Activated CD8-positive, alpha-beta memory T cell treated with anti-CD3 and anti-CD28 coated beads, Interleukin-2, amount 50 U/mL, for 24 hours (primary cell): Measurements from ENCODE around the gene GGT5.
"Not testable (repeated sequence)": the region's sequence is repeated elsewhere in the genome, so short reads cannot be mapped to it uniquely, and the experiment has no call there.

Source experiments
- DNase-seq: peaks from one replicate; pipeline ENCODE4 v3.0.0-alpha.2; 2020; ENCODE audit errors: extremely low read depth

Gene GGT5

GRCh38 chr22:24262185-24262749 lies 17.4 kb upstream of the GGT5 start:
- DNase-seq = not testable (repeated sequence)

- DNase-seq = not testable (repeated sequence)
Measured at GRCh38 chr22:24259459-24259858, 14.6 kb upstream of the GGT5 start.

- not testable (repeated sequence) for DNase-seq
Measured at GRCh38 chr22:24256736-24257135, 11.9 kb upstream of the GGT5 start.

GRCh38 chr22:24256136-24256535 lies 11.3 kb upstream of the GGT5 start:
- not testable (repeated sequence) for DNase-seq

DNA sequence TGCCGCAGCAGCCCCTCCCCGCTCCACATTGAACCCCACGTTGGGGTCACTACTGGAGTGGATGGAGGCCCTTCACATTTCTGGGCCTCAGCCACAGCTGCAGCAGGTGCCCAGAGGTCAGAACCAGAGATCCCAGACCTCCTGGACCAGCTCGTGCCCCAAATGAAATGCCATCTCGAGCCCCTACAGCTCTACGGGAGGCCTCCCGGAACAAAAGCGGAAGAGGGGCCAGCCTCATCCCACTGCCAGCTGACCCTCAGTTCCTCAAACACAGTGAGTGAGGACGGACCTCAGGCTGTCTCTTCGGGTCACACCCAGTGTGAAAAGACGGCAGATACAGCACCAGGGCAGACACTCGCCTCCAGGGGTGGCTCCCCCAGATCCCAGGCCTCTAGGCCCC lies 8.2 kb upstream of the GGT5 start:
- DNase-seq = not testable (repeated sequence)

DNA sequence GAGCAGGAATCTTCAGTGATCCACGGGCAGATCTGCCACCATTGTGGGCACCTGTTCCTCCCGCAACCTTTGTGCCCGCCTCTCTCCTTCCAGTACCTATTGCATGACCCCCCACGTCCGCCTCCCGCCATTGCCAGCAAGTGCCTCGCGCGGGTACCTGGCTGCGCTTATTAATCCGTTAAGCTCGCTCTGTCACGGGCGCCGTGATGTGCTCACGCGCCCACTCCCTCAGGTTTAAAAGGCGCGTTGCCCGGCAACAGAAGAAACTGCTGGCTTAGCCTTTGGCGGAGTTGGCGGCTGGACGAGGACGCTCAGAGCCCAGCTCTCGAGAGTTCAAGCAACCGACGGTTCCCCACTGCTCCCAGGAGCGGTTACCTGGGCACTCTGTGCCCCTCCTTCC lies 6.4 kb upstream of the GGT5 start:
- DNase-seq = not testable (repeated sequence)

DNA sequence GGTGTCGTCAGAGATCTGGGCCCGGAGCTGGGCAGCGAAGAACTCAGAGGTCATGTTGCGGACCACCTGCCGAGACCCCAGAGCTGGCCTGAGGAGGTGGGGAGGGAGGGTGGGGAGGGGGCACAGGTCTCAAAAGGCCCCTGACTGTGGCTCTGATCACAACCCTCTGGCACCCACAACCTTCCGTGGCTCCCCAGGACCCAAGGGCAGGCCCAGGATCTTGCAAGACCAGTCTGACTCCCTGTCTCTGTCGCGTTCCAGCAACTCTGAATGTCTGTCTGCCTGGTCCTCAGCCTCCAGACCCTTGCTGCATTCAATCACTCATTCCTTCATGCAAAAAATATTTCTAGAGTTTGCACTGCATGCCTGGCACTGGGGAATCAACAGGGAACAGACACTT lies 4.5 kb upstream of the GGT5 start:
- DNase-seq = not testable (repeated sequence)

DNA sequence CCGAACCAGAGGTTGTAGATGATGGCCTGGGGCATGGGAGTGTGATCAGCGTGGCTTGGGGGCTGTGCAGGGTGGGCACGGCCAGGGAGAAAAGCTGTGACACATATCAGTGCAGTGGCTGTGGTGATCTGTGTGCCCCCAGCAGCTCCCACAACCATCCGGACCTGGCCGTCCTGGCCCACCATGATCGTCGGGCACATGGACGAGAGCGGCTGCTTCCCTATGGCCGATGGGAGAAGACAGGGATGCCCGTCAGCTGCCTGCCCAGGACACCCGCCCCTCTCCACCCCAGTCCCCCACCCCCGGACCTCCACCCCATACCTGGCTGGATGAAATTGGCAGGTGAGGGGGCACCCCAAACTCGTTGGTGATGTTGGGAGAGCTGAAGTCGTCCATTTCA lies 3.7 kb upstream of the GGT5 start:
- not testable (repeated sequence) for DNase-seq

- DNase-seq = no peak
Measured at GRCh38 chr22:24247564-24248344, 2.9 kb upstream of the GGT5 start.

DNA sequence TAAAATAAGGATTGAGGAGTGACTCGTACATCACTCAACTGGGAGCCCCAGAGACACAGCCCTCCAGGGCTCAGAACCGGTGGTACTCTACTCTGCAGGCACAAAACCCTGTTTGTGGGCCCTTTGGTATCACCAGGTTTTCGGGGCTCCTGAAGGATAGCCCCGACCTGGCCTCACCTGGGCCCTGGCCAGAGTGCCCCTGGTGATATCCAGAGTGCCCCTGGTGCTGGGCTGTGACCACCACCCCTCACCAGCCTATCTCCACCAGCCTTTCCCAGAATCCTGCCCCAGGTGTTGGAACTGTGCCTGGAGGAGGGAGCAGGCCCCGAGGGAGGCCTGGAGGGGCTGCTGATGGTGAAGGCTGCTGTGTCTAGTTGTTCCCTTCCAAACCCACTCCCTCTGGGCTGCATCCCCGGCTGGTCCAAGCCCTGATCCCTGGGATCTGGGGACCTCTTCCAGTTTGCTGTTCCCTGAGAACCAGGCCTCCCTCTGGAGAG lies 2.2 kb upstream of the GGT5 start:
- no peak for DNase-seq

DNA sequence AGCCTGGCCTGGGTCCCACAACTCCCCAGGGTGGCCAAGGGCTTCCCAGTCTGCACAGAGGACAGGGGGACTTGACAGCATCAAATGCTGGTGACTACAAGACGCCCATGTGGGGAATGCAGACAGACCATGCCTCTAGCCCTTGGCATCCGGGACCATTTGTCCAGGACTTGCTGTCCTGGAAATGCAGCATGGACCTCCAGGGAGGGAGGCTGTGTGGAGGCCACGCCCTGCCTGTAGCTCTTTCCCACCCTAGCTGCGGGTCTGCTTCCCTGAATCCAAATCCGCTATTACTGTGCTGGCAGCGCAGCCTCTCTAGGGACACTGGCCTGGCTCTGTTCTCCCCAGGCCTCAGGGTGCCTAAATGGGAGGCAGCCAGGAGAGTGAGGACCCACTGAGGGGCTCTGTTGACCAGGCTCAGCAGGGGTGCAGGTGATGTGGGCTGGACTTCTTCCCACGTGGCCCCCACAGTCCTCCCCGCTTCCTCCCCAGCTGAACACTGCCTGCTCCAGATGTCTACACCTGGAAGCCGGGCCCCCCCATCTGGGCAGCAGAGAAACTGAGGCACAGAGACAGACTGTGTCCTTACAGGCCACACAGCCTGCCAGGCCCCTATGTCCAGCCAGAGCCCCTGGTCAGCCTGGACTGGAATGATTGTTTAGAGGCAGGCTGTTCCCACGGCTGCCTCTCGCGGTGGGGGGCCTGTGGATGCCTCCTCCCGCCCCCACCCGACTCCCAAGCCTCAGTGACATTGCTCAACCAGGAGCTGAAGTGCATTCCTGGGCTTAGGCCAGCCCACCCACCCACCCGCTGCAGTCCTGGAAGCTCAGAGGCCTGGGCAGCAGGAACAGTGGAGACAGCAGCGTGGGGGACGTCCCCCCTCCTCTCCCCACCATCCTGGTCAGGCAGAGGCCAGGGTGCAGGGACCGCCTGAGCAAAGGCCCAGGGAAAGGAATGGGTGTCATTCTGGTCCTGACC lies 991 bp upstream of the GGT5 start:
- not testable (repeated sequence) for DNase-seq

DNA sequence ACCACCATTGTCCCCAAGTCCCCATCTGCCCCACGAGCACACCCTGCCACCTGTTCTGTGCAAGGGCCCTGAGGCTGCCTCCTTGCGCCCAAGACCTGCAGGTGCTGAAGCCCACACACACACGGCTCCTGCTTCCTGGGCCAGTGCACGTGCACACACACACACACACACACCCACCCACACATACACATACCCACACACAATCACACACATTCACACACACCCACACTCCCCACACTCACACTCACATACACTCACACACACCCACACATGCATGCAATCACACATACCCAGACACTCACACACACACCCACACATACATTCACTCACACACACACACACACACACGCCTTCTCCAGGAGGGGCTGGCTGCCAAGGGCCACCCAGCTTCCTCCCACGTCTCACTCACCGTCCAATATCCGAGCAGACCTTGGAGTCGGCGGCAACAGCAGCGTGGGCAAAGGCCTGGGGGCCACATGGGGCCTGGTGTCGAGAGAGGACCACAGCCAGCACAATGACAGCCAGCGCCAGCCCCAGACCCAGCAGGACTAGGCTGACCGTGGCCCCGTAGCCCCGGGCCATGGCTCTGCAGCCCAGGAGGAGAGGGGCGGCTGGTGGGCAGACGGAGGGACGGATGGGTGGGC lies 616 bp downstream of the GGT5 start:
- no peak for DNase-seq

GRCh38 chr22:24243417-24243816 lies 1.5 kb downstream of the GGT5 start:
- not testable (repeated sequence) for DNase-seq

GRCh38 chr22:24240985-24241692 lies 3.7 kb downstream of the GGT5 start:
- DNase-seq = not testable (repeated sequence)

DNA sequence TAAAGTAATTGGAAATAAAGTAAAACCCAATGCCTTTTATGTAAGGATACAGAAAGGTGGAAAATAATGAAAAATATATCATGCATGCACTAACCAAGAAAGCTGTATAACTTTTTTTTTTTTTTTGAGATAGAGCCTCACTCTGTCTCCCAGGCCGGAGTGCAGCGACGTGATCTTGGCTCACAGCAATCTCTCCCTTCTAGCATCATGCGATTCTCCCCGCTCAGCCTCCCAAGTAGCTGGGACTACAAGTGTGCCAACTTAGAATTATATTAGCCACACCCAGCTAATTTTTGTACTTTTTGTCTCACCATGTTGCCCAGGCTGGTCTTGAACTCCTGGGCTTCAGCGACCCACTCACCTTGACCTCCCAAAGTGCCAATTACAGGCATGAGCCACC lies 4.5 kb downstream of the GGT5 start:
- DNase-seq = no peak

DNA sequence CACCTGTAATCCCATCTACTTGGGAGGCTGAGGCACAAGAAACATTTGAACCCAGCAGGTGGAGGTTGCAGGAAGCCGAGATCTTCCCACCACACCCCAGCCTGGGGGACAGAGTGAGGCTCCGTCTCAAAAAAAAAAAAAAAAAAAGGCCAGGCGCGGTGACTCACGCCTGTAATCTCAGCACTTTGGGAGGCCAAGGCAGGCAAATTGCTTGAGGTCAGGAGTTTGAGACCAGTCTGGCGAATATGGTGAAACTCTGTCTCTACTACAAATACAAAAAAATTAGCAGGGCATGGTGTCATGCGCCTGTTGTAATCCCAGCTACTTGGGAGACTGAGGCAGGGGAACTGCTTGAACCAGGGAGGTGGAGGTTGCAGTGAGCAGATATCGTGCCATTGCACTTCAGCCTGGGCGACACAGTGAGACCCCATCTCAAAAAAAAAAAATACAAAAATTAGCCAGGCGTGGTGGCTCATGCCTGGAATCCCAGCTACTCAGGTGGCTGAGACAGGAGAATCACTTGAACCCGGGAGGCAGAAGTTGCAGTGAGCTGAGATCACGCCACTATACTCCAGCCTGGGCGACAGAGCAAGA lies 6.7 kb downstream of the GGT5 start:
- DNase-seq = not testable (repeated sequence)

GRCh38 chr22:24236656-24237055 lies 8.2 kb downstream of the GGT5 start:
- no peak for DNase-seq

- DNase-seq = no peak
Measured at GRCh38 chr22:24235315-24235714, 9.6 kb downstream of the GGT5 start.

DNA sequence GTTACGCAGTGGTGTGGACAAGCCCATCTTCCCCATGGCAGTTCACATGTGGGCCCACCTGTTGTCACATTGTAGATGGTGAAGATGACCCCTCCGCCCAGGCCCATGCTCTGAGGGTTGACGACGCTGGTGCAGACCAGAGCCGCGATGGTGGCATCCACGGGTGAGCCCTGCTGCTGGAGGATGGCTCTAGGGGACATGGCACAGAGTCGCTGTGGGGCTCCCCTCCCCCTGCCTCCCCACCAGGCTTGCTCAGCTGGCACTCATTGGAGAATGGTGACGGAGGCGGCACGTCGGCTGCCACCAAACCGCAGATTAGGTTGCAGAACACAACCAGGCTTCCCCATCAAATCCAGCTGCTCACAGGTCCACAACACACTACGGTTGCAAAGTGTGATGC lies 11.1 kb downstream of the GGT5 start:
- no peak for DNase-seq

- no peak for DNase-seq
Measured at GRCh38 chr22:24233235-24233634, 11.6 kb downstream of the GGT5 start.

- no peak for DNase-seq
Measured at GRCh38 chr22:24232725-24233124, 12.2 kb downstream of the GGT5 start.
